T-helper 17 cell (primary cell): Measurements from ENCODE around the gene SORBS1. TPM values are rescaled to one million over a fixed set of nuclear protein-coding genes. Genes with fewer than 3 reads are reported as not detected.

Experiments
- ATAC-seq: fragments of 150-1000 bp; cut with Tn5 transposase; 2 replicates; pipeline ENCODE4 v1.10.0; 2021; ENCODE audit warnings: mild to moderate bottlenecking, moderate library complexity
- DNase-seq, 3 donors: peaks; one replicate each; pipeline versions ENCODE4 v3.0.0 to v3.0.0-alpha.2; 2020 to 2021
- H3K9me3 ChIP-seq: one replicate; pipeline ENCODE4 v1.7.0; 2013; ENCODE audit warnings: low read length, mild to moderate bottlenecking; ENCODE audit not compliant: control insufficient read depth, poor library complexity, severe bottlenecking
- H3K27ac Mint-ChIP-seq: one replicate; pipeline ENCODE4 v1.8.0; 2022; ENCODE audit warnings: mild to moderate bottlenecking, moderate library complexity, mixed read lengths
- H3K27me3 Mint-ChIP-seq: one replicate; pipeline ENCODE4 v1.8.0; 2022; ENCODE audit warnings: mixed read lengths
- H3K36me3 Mint-ChIP-seq: one replicate; pipeline ENCODE4 v1.8.0; 2022; ENCODE audit warnings: low read depth, mixed read lengths
- H3K4me1 Mint-ChIP-seq: one replicate; pipeline ENCODE4 v1.8.0; 2022; ENCODE audit warnings: mild to moderate bottlenecking, mixed read lengths
- H3K4me3 Mint-ChIP-seq: one replicate; pipeline ENCODE4 v1.8.0; 2022; ENCODE audit warnings: mild to moderate bottlenecking, moderate library complexity, mixed read lengths
- total RNA-seq, 4 donors: library from RNA in 2 of 4; stranded (reverse) in 2 of 4; gene quantifications; one replicate each; pipeline ENCODE4 v1.2.3 and lab custom pipeline; 2022 to 2026

Gene SORBS1
- total RNA-seq, 2 donors from 2014 or later = 2.5 to 5.0 TPM

DNA sequence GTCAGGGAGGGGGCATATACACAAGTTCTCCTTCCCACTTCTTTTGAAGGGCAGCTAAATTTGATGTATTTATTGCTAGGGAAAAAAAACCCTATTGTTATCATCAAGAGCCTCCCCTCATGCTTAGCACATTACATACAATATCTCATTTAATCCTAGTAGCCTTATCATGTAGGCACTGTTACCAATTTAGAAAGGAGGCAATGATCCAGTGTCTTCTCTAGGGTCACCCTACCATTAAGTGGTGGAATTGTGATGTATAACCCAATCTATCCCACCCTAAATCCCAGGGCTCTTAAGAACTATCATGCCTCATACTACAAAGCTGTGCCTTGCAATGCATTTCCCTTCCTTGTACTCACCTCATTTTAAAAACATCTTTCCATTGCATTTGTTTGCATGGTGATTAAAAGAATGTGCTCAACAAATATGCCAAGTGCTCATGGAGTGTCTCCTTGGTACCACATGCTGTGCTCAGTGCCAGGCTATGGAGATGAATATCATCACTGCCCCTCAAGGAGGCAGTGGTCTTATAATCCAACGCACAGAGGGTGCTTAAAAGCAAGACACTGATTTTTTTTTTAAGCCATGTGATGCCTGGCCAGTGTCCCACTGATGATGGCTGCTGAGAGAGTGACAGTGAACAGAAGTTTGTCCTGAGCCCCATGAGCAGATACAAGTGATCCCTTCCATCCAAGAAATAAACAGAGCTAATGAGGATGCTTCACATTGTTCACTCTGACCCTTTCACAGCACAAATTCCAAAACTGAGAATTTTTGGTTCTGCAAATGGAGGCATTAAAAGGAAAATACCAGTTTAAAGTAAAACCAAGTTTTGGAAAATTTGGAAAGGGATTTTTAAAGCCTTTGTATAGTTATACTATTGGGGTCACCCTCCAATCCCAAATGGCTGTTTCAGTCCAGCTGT lies 98.2 kb downstream of the SORBS1 start:
- H3K27me3 Mint-ChIP-seq = peaks cover 14% of the 10 kb centered on the region
- no peaks in the 10 kb centered on the region for H3K36me3 Mint-ChIP-seq
- no peak overlapping the region for H3K4me3 Mint-ChIP-seq
- ATAC-seq (no peak), DNase-seq (no peak)
- H3K4me1 Mint-ChIP-seq = no peaks in the 10 kb centered on the region
- H3K9me3 ChIP-seq = no peaks in the 10 kb centered on the region
- no peak overlapping the region for H3K27ac Mint-ChIP-seq

DNA sequence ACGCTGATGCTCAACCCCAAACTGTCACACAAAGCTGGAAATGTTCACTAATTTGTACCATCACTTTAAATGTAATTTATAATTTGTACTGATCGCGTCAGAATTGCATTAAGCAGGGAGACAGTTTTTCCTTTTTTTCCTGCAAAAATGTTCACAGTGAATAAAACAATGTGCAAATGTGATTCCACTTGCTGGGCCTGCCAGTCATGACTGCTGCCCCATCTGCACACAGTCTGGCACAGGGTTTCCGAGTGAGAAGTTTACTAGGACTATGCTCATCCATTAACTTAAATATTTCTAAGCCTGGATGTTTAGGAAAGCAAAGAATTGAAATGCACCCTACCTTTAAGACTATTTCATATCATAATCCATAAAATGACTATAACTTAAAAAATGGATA lies 99.6 kb downstream of the SORBS1 start:
- no peaks in the 10 kb centered on the region for H3K36me3 Mint-ChIP-seq
- H3K4me3 Mint-ChIP-seq = no peak overlapping the region
- no peaks in the 10 kb centered on the region for H3K4me1 Mint-ChIP-seq
- no peak overlapping the region for H3K27ac Mint-ChIP-seq
- DNase-seq = no peak
- peaks cover 26% of the 10 kb centered on the region for H3K27me3 Mint-ChIP-seq
- no peak for ATAC-seq
- H3K9me3 ChIP-seq = no peaks in the 10 kb centered on the region

DNA sequence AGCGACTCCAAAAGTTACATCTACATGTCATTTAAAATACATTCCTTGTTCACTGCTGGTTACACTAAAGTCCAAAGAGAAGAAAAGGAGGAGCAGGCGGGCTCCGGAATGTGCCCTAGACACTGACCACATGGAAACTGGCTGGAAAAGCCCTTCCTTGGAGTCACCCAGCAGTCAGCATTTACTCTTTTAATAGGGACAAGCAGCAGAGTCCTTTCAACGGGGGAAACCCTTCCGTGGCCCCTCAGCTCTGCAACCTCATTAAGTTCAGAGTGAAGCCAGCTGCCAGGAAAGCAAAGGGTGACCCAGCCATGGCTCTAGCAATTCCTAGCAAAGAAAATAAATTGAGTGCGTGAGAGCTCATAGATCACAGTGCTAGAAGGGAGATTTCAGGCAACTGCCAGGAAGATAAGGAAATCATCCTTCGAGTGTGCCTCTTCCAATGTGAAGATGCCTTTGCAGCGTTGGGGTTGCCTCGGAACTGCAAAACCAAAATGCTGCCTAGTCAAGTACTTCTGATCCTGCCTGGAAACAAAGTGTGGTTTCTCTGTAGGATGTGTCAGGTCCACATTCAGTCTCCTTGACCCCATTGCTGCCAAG lies 101.6 kb downstream of the SORBS1 start:
- no peak overlapping the region for H3K27ac Mint-ChIP-seq
- peaks cover 40% of the 10 kb centered on the region for H3K27me3 Mint-ChIP-seq
- no peaks in the 10 kb centered on the region for H3K9me3 ChIP-seq
- DNase-seq (no peak), ATAC-seq (no peak)
- H3K4me3 Mint-ChIP-seq = no peak overlapping the region
- H3K36me3 Mint-ChIP-seq = no peaks in the 10 kb centered on the region
- no peaks in the 10 kb centered on the region for H3K4me1 Mint-ChIP-seq

DNA sequence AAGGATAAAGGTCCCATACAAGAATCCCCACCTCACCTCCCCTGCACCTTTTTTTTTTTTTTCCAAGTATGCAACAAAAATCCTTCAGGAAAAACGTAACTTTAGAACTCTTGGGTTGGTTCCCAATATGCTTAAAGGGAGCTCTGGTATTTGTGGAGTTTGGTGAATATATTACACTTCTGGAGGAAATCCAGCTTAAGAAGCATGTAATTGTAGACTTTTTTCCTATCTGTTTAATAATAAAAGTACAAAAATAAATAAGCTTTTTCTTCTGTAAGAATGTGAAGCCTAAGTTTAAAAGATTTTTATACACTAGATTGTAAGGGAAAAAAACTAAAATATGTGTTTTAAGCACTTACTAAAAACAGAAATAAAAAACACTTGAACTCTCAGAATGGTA lies 102.3 kb downstream of the SORBS1 start:
- no peaks in the 10 kb centered on the region for H3K9me3 ChIP-seq
- H3K4me3 Mint-ChIP-seq = no peak overlapping the region
- H3K27me3 Mint-ChIP-seq = peaks cover 45% of the 10 kb centered on the region
- ATAC-seq = no peak
- DNase-seq = no peak
- H3K36me3 Mint-ChIP-seq = no peaks in the 10 kb centered on the region
- no peak overlapping the region for H3K27ac Mint-ChIP-seq
- no peaks in the 10 kb centered on the region for H3K4me1 Mint-ChIP-seq

DNA sequence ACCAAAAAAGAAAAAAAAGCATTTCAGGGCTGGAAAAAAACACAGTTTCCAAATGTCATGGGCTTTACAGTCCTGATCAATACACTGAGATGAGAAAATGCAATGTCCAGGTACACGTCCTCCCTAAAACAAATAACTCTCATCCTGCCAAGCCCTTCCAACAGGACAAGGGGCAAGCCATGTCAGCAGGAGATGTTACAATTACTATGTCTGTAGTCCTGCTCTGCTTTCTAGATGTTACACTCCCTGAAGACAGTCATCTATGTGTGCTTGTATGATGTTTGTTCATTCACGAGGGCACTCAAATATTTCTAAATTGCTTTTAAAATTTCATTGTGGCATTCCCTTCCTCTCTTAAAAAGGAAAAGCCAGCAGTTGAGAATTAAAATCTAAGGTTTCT lies 103.2 kb downstream of the SORBS1 start:
- Mint-ChIP-seq H3K27ac (no peak overlapping the region), H3K27me3 (peaks cover 37% of the 10 kb centered on the region), H3K4me3 (no peak overlapping the region), H3K36me3 (no peaks in the 10 kb centered on the region), H3K4me1 (no peaks in the 10 kb centered on the region)
- no peak for DNase-seq
- ATAC-seq = no peak
- H3K9me3 ChIP-seq = no peaks in the 10 kb centered on the region

DNA sequence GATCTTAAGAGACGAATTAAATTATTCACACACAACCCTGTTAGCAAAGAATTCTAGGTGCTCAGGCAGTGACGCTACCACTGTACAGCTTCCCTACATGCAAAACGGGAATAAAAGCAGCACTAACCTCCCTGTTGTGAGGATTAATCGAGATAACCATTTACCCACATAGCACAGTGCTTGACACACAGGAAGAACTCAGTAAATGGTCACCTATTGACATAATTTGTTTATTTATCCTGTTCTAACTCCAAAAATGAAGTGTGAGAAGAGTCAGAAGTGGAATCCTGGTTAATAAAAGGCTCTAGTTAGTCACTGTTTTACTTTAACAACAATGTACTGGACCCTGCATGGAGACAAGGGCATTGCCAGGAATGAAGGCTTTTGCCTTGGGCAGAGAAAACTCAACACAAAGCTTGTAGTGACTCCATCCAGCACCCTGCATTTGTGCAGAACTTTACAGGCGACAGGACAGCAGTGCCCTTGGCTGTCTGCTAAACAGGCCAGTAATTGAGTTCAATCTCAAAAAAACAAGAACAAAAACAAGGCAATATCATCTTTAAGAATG lies 103.8 kb downstream of the SORBS1 start:
- H3K4me1 Mint-ChIP-seq = no peaks in the 10 kb centered on the region
- peaks cover 31% of the 10 kb centered on the region for H3K27me3 Mint-ChIP-seq
- H3K27ac Mint-ChIP-seq = no peak overlapping the region
- no peaks in the 10 kb centered on the region for H3K36me3 Mint-ChIP-seq
- ATAC-seq (no peak), DNase-seq (no peak)
- no peaks in the 10 kb centered on the region for H3K9me3 ChIP-seq
- no peak overlapping the region for H3K4me3 Mint-ChIP-seq

DNA sequence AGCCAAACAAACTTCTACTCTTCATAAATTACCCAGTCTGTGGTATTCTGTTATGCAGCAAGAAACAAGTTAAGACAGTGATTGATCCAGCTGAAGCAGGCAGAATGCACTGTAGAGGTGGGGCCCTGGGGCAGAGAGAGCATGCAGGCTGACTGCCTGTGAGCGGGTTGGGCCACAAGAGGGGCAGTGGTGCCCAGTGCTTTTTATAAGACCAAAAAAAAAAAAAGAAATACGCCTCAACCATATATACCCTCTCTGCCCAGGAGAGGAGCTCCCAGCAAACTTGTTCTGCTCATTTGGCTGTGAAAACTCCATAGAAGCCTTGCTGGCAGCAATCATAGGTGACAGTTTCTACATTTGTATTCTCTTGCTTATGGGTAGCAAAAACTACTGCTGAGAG lies 104.7 kb downstream of the SORBS1 start:
- H3K27ac Mint-ChIP-seq = no peak overlapping the region
- peaks cover 33% of the 10 kb centered on the region for H3K27me3 Mint-ChIP-seq
- DNase-seq (no peak), ATAC-seq (no peak)
- no peaks in the 10 kb centered on the region for H3K4me1 Mint-ChIP-seq
- H3K4me3 Mint-ChIP-seq = no peak overlapping the region
- no peaks in the 10 kb centered on the region for H3K36me3 Mint-ChIP-seq
- H3K9me3 ChIP-seq = no peaks in the 10 kb centered on the region

DNA sequence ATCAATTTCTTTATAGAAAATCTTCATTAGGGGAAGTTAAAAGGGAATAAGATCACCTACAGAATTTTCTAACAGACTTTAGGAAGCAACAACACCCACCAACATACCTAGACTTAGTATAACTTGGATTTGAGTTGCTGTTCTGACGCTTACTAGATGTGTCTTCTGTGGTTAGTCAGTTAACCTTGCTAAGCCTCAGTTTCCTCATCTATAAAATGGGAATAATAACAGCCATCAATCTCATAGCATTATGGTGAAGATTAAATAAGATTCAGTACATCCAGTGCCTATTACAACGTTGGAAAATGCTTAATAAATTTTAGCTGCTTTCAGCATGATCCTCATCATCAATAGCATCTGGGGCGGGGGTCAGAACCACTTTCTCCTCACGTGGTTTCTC lies 106.2 kb downstream of the SORBS1 start:
- no peaks in the 10 kb centered on the region for H3K9me3 ChIP-seq
- no peak for ATAC-seq
- Mint-ChIP-seq H3K36me3 (no peaks in the 10 kb centered on the region), H3K27me3 (peaks cover 40% of the 10 kb centered on the region), H3K4me1 (no peaks in the 10 kb centered on the region), H3K4me3 (no peak overlapping the region), H3K27ac (no peak overlapping the region)
- no peak for DNase-seq

DNA sequence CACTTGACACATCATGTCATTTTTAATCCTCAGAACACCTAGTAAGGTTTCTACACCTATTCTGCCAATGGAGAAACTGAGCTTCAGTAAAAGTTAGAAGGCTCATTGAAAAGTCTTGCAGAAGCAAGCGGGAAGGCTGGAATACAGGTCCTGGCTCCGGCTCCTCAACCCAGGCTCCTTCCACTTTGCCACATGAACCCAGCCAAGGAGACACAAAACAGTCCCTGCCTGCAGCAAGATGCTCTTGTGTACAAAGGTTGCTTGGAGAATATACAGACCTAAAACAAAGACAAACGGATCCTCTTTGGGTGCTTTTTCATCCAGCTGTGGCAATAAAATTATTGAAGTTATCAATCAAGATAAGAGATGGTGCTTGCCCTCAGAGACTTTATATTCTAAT lies 106.8 kb downstream of the SORBS1 start:
- ATAC-seq = no peak
- H3K36me3 Mint-ChIP-seq = no peaks in the 10 kb centered on the region

DNA sequence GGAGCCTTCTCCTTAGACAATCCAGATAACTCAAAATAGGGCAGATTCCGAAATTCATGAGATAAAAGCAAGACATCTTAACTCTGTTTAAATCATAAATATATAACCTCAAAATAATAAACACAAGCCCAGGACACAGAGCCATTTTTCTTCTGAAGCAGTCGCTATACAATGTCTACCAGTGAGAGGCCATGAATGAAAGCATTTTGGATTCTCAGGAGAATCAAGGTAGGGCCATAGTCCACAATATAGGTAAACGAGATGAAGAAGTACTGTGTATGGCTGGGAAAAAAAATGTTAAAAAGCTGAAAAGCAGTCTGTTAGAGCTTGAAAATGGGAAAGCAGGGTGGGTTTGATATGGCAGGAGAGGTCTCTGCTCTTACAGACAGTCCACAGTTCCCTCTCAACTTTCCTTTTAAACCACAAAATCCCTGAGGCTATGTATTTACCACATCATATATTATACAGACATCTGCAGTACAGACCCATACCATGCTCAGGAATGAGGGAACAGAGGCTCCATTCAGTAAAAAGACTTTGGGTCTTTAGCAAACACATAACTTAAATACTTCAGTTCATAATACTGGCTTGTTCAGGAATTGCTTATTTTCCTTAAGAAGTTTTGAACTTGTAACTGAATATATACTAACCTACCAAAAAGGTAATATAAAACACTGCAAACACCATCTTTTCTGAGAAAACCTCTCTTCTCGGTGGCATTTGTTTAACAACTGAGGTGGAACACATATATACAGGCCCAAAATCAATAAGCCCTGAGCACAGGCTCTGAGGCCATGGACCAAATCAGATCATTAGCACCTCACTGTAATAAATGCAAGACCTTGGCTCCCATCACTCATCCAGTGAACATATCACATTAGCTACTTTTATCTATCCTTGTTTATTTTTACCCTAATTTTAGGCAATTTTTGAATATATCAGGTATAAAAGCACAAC lies 109.3 kb downstream of the SORBS1 start:
- ATAC-seq (no peak), DNase-seq (no peak)
- H3K27ac Mint-ChIP-seq = no peak overlapping the region
- H3K4me3 Mint-ChIP-seq = no peak overlapping the region
- no peaks in the 10 kb centered on the region for H3K36me3 Mint-ChIP-seq
- H3K9me3 ChIP-seq = no peaks in the 10 kb centered on the region
- peaks cover 37% of the 10 kb centered on the region for H3K27me3 Mint-ChIP-seq
- H3K4me1 Mint-ChIP-seq = no peaks in the 10 kb centered on the region

More for the DNA sequence above, 106.8 kb downstream of the SORBS1 start:
- no peak for DNase-seq
- no peaks in the 10 kb centered on the region for H3K9me3 ChIP-seq
- Mint-ChIP-seq H3K27me3 (peaks cover 40% of the 10 kb centered on the region), H3K4me3 (no peak overlapping the region), H3K27ac (no peak overlapping the region), H3K4me1 (no peaks in the 10 kb centered on the region)

DNA sequence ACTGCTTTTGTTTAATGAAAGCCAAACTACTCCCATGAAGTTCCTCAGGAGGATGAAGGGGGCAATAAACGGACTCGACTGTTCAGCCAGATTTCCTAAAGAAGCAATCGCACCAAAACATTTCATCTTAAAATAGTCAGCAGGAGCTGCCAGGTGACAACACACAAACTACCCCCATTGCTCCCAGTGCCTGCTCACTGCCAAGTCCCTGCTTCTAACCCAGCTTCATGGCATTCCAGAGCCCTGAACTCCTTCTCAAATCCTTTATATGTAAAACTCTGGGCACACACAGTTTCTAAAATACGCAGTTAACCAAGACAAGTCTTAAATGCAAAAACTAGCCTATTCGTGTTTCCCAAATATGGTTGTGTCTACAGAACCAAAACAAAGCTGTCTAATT lies 110.0 kb downstream of the SORBS1 start:
- ATAC-seq (no peak), DNase-seq (no peak)
- H3K9me3 ChIP-seq = no peaks in the 10 kb centered on the region
- no peaks in the 10 kb centered on the region for H3K36me3 Mint-ChIP-seq
- no peaks in the 10 kb centered on the region for H3K4me1 Mint-ChIP-seq
- H3K27me3 Mint-ChIP-seq = peaks cover 32% of the 10 kb centered on the region
- no peak overlapping the region for H3K4me3 Mint-ChIP-seq
- H3K27ac Mint-ChIP-seq = no peak overlapping the region

DNA sequence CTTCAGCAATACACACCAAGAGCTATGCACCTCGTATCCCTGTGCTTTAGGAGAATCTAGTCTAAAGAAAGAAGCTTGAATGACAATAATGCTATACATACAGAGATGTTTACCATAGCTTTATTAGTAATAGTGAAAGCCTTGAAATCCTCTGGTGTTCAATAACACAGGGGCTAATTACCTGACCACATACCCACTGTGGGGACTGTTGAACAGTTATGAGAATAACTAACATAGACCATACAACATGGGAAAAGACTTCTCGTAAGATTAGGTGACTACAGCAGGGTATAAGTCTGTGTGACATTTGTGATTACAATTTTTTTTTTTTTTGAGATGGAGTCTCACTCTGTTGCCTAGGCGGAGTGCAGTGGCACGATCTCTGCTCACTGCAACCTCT lies 111.0 kb downstream of the SORBS1 start:
- Mint-ChIP-seq H3K36me3 (no peaks in the 10 kb centered on the region), H3K4me3 (no peak overlapping the region), H3K4me1 (peaks cover 2% of the 10 kb centered on the region), H3K27me3 (peaks cover 24% of the 10 kb centered on the region), H3K27ac (no peak overlapping the region)
- DNase-seq (no peak), ATAC-seq (no peak)
- H3K9me3 ChIP-seq = no peaks in the 10 kb centered on the region

DNA sequence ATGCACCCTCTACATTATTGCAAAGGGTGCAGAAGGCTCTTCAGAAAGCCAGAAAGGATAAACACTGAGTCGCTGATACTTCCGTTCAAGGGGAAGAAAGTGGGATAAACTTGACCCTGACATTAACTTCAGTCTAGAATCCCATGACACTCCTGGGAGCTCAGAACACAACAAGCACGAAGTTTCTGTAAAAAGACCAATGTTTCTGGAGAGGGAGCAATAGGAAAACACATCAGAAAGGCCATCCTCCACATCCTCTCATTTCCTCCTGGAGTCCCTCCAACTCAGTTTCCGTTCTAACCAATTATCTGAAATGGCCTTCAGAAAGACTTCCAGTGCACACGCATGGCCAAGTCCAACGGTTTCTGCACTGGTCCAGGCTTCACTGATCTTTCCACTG lies 113.5 kb downstream of the SORBS1 start:
- Mint-ChIP-seq H3K4me1 (peaks cover 2% of the 10 kb centered on the region), H3K4me3 (no peak overlapping the region), H3K27ac (no peak overlapping the region), H3K27me3 (peaks cover 17% of the 10 kb centered on the region), H3K36me3 (no peaks in the 10 kb centered on the region)
- H3K9me3 ChIP-seq = no peaks in the 10 kb centered on the region
- DNase-seq (no peak), ATAC-seq (no peak)
